ENCODE results near the gene NPB.

Gene NPB

DNA sequence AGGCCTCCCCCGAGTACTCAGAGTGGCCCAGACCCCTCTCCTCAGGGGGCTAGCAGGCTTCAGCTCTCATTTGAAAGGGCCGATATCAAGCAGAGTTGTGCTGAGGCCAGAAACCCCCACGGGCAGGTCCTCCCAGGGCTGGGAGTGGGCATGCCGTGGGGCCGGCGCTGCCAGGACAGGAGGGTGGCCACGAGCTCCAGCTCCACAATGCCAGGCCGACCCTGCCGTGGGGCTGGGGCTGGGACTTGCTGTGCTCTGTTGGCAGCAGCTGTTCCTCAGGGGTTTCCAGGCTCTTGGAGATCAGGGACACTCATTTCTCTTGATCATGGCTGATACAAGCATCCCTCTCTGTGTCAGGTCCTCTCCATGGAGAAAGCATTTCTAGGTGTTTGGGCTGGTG lies 3.2 kb upstream of the NPB start:
- DNase-seq (ENCODE audit: low spot score) = no peak

- DNase-seq (ENCODE audit: low spot score) = no peak
Observed at GRCh38 chr17:81899514-81900166, 2.4 kb upstream of the NPB start.

DNA sequence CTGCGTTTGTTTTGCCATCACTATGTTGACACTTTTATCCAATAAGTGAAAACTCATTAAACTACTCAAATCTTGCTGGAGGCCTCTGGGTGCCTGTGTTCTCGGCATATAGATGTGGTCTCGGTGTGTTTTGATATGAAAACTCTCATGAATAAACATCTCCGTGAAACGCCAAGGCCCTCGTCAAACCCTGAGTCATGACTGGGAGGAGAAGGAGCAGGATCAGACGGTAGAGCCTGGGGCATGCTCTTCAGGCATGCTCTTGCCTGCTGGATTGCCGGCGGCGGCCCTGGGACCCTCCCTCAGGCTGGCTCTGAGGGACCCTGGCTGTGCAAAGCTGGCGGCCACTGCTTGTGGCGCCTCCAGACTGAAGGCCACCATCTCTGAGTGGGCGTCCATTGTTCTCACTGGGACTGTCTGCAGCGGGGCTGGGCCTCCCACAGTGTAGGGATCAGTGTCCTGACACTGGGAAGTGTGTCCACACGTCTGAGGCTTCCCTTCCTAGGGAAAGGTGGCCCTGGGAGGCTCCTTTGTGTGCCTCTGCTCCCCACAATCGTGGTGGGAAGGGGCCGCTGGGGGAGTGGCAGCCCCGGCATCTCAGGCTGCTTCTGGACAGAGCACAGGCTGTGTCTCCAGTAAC lies 1.7 kb upstream of the NPB start:
- no peak for DNase-seq (ENCODE audit: low spot score)

GRCh38 chr17:81901167-81902022 lies 643 bp upstream of the NPB start:
- DNase-seq (ENCODE audit: low spot score) = no peak

DNA sequence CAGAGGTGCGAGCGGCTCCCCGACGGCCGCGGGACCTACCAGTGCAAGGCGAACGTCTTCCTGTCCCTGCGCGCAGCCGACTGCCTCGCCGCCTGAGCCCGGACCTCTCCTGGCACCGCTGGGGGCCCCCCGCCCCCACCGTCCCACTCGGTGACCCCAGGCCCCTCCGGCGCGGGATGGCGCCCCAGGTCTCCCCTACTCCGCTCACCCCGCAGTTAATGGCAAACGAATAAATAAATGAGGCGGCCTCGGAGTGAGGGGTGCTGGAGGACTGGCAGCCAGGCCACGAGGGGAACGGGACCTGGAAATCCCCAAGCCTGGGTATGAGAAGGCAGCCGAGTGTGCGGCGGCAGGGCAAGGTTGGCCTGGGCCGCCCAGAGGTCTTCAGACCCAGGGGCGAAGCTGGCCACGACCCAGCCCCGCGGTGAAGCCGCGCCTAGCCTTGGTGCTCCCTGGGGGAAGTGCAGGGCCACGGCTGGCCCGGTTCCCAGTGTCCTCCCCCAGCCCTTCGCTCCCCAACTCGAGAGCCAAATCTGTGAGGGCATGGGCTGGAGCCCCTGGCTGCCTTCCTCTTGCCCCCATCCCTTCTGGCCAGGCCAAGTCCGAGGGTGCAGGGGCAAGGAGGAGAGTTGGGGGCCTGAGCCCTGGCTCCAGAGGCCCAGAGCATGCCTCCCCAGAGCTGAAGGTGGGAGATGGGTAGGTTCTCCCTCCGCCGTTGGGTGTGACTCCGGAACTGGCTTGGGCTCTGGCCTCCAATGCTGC lies 796 bp downstream of the NPB start:
- no peak for DNase-seq (ENCODE audit: low spot score)

GRCh38 chr17:81903415-81903831 lies 1.4 kb downstream of the NPB start:
- DNase-seq (ENCODE audit: low spot score) = no peak

DNA sequence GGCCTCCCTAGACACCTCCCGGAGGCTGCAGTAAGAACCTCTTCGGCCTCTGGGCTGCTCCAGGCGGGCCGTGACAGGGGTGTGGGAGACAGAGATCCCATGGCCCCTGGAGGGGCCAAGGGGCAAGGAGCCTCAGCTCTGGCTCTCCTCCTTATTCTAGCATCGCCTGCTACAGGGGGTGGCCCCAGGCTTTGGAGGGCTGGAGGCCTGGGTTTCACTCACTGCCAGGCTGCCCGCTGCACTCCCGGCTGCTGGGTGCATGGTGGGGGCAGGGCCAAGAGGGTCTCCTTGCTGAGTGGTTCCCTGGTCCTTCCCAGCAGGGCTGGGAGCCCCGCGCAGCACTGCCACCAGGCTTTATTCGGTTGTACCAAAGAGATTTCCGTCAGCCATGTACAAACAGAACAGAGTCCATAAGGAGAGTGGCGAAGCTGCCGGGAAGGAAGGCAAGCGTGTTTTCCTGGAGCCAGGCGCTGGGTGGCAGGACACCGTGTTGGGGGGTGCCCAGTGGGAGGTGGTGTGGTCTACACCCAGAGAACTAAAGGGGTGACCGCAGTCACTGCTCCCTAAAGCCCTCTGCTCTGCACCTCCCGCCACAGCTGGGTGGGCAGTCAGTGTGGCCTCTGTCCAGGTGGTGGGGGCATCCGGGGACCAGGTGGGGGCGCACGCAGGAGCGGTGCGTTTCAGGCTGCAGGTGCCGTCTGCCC lies 2.0 kb downstream of the NPB start:
- no peak for DNase-seq (ENCODE audit: low spot score)

- no peak for DNase-seq (ENCODE audit: low spot score)
Observed at GRCh38 chr17:81904600-81905423, 2.8 kb downstream of the NPB start.

- DNase-seq (ENCODE audit: low spot score) = no peak
Observed at GRCh38 chr17:81905424-81905875, 3.4 kb downstream of the NPB start.

- DNase-seq (ENCODE audit: low spot score) = no peak
Observed at GRCh38 chr17:81905993-81906392, 4.0 kb downstream of the NPB start.

DNA sequence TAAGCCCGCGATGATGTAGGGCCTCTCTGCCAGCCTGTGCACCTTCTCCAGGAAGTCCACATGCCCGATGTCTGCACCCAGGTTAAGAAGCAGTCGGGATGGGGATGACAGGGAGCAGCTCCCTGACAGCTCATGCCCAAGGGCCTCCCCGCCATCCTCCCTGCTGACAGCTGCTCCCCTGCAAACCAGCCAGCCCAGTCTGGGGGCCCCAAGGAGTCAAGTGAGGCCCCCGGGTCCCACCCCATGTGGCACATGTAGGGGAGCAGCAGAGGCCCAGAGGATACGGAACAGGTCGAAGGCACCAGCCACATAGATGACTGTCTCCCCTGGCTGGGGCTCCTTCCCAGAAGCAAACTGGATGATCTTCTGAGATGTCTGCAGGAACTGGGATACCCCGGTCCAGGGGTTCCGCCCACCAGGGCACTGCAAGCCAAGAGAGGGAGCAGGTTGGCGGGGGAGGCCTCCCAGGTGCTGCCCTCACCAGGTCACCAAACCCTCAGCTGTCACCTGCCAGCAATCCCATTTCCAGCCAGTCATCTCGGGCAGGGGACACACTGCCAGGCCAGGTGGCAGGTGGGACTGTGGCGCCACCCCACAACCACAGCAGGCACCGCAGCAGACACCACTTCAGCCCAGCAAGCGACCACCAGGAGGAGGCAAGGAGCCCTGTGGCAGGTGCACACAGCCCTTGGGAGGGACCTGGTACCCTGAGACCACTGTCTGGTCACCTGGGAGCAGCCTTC lies 4.6 kb downstream of the NPB start:
- no peak for DNase-seq (ENCODE audit: low spot score)

DNA sequence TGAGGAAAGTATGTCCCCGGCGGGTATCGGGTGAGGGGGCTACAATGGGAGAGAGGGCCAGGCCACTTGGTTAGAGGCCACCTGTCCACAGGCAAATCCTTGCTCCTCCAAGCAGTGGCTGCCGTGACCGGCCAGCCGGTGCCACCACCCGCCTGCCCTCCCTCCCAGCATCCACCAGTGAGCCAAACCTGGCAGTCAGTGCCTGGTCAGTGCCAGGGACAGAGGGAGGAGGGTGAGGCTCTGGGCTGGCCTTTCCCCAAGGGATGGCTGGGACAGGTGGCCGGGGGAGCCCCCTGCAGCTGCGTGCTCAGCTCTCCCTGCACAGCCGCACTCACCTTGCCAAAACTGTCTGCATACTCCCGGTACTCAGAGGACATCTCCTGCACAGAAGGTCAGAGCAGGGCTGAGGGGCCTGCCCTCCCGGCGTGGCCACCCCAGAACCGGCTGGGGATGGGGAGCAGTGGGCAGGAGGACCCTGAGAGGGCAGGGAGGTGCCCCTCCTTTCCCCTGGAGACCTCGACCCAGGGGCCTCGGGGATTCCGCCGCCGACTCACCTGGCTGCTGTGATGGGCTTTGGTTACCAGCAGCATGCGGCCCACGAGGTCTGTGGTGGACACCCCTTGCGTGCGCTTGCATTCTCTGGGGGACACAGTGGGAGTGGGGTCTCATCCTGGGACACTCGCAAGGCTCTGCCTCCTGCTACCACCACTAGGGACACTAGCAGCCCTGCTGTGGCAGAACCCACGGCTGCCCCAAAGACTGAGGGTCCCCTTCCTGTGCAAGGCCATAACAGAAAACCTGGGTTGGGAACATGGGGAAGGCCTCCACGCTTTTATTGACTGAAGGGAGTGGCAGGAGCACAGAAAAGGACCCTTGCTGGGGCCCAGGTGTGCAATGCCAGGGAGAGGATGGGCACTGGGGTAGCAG lies 5.4 kb downstream of the NPB start:
- no peak for DNase-seq (ENCODE audit: low spot score)

GRCh38 chr17:81908793-81909192 lies 6.8 kb downstream of the NPB start:
- DNase-seq (ENCODE audit: low spot score) = no peak

- no peak for DNase-seq (ENCODE audit: low spot score)
Observed at GRCh38 chr17:81909231-81909630, 7.2 kb downstream of the NPB start.

DNA sequence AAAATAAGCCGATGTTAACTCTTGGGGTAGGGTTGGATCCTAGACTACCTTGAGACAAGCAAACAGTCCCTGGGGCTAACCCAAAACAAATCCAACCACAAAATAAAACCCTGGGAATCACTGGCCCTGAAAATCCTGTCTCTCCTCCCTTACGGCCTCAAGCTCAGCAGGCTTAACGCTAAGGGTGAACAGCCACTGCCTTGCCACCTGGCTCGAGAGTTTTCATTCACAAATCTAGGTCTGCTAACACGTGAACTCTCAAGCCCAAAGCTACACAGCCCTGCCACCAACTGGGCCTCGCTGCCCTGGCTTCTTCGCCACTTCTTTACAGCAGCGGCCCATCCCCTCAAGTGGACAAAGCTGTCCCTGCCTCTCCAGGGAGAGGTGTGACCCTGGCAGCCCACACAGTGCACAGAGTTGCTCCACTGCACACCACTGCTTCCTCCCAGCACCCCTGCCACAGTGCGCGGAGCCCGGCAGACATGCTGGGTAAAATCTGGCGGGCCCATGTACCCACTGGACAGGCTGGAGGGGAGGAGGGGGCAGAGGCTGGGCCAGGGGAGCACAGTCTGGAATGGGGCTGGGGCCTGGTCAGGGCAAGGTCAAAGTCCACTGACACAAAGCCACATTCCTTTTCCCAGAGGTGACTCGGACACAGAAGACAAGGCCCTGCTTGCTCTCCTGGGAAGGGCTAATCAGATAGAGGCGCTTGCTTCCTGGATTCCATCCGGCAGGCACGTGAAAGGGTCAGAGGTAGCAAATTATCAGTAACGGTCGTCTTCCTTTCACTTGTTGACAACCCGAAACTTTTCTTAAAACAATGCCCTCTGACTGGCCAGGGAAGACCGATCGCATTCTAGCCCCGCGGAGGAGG lies 8.2 kb downstream of the NPB start:
- peak; percentile 47 for DNase-seq (ENCODE audit: low spot score)

DNA sequence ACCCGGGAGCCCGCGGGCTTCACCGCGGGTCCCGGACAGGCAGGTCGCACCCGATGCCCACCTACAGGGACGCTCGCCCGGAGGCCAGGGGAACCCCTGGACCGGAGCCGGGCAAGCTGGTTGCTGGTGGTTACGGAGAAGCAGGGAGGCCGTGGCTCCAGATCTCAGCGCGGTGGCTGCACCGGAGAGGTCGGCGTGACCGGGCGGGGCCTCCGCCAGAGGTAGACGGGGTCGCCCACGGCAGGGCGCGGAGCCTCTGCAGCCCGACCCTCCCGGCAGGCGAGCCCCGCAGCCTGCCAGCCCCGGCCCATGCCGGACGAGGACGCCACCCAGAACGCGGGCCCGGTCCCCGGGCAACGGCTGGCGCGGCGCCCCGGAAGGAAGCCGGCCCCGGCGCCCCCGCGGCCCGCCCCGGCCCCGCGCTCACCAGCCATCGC lies 8.8 kb downstream of the NPB start:
- DNase-seq (ENCODE audit: low spot score) = peak; percentile 64

DNA sequence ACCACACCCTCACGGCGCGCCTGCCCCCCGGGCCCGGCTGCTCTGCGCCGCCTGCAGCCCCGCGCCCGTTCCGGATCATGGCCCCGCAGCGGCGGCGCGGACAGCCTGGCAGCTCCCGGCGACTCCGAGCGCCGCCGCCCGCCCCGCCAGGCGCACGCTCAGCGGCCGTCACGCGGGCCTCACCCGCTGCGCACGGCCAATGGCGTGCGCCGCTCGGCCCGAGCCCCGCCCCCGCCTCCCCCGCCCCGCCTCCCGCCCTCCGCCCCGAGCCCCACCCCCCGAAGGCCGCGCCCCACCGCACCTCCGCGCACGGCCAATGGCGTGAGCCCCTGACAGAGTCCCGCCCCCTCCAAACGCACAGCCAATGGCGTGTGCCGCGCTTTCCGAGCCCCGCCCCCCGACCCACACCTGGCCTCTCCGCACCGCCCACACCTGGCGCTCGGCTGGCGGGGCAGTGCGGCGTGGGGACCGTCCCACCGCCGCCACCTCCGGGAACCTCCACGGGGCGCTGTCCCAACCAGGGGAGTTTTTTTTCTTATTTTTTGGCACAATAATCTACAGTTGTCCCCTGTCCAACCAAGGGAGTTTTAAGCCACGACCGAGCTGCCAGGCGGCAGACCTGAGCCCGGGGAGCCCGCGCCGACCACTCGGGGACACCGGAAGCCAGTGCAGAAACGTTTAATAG lies 9.4 kb downstream of the NPB start, which contains the start of gene PCYT2:
PCYT2 (minus strand) TSS at position 123 of the 685 bp plus-strand sequence; CDS start at position 79, 44 bp downstream.
- DNase-seq (ENCODE audit: low spot score) = peak; percentile 99
